ENCODE measurements around the gene NPEPPS.
"Not testable (repeated sequence)": the region's sequence is repeated elsewhere in the genome, so short reads cannot be mapped to it uniquely, and the experiment has no call there.

NPEPPS gene

GRCh38 chr17:47530557-47531232 lies at the start of gene NPEPPS:
Gene NPEPPS (plus strand): TSS chr17:47531108. CDS start chr17:47531301, 193 bp downstream.
- peak; percentile 88 for DNase-seq

DNA sequence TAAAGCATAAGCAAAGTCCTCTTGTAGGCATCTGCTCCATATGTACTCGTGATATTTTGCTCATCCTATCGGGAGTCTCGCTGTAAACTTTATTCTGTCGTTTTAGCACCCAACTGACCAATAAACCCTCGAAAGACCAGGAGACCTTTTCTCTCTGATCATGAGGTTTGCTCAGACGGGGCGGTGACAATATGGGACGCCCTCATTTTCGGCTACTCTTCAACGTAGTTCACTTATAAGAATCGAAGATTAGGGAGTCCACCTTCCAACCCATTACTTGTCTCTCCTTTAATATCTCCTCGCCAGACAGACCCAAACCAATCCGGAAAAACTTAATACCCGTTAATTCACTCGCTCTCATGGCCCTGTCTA lies 39.1 kb upstream of the NPEPPS start:
- DNase-seq, result peak; percentile 2

GRCh38 chr17:47499074-47499473 lies 31.8 kb upstream of the NPEPPS start:
- DNase-seq, result not testable (repeated sequence)

DNA sequence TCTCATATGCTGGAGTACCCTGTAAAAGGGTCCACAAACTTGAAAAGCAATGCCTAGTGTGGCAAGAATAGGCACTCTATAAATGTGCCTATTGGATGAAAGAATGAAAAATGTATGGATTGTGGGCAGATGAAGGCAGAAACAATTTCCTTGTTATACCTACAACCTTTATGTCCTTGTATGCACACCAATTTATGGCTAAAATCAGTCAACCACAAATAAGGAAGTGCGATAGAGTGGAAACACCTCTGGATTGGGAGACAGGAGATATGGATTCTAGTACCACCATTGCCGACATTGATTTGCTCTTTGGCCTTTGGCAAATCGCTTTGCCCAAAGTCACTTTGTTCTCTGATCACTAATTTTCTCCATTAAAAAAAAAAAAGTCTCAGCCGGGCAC lies 31.4 kb upstream of the NPEPPS start:
- not testable (repeated sequence) for DNase-seq

- not testable (repeated sequence) for DNase-seq
Observed at GRCh38 chr17:47500620-47501019, 30.3 kb upstream of the NPEPPS start.

DNA sequence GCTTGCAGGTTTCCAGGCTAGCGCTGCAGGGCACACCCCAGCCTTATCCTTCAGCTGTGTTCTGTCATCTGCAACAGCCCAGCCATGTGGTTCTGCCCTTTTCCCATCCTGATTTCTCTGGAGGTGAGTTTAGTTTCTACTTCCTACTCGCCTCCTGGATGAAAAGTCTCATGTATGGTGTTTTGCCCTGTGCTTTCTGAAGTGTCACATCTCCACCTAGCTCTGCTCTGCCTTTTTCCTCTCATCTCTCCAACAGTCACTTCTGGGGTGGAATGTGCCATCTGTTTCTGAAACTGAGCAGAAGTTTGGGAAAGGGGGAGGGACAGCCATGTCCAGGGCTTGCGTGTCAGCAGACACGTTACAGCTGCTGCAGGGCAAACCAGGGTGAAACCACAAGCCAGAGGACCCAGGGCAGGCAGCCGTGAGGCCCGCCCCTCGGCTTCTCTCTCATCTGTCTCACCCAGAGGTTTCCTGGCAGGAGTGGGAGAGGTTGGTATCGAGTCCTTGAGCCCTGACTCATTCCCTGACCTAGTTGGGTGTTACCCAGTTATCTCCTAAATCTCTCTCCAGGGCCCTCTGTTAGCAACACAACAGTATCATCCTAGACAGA lies 28.7 kb upstream of the NPEPPS start:
- DNase-seq, result not testable (repeated sequence)

DNA sequence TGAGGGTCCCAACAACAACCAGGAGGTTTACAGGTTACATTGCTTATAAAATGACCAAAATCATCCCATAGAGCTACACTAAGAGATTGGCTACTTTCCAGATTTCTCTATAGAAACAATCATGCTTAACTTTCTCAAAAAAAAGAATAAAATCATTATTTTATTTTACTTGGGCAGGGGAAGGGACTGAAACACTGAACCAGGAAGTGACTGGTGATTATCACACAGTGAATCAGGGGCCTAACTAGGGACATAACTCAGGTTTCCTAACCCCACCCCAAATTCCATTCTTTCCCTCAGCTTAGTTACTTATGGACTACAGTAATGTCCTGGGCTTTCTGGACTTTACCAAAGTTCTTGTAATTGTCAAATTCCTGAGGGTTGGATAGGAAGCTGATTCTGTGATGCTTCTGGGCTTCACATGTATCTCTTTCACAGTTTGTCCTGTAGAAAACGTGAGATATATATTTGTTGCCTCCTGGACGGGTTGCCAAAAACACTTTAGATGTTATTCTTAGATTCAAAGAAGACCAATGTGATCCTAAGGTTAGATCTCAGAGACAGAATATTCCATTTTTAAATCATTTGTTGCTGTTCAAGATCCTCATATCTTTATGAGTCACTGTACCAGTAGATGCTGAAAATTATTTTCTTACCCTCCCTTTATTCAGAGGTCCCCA lies 28.0 kb upstream of the NPEPPS start:
- not testable (repeated sequence) for DNase-seq

GRCh38 chr17:47511701-47512146 lies 19.2 kb upstream of the NPEPPS start:
- DNase-seq, result not testable (repeated sequence)

- not testable (repeated sequence) for DNase-seq
Observed at GRCh38 chr17:47513301-47513700, 17.6 kb upstream of the NPEPPS start.

DNA sequence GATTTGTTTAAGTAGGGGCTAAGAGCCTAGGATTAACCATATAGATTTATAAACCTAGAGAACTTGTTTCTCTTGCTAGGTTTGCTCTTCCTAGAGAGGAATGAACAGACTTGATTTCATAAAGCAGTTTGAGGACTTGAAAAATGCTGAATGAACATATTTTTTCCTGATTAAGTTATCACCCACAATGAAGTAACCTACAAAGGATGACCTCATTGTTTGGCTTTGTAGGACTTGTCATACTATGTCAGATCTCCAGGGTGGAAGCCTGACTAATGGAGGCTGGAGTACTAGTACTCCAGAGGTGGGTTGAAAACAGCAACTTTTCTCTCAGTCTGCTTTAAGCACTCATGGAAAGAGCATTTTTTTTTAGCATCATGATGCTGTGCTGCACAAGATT lies 12.0 kb upstream of the NPEPPS start:
- not testable (repeated sequence) for DNase-seq

DNA sequence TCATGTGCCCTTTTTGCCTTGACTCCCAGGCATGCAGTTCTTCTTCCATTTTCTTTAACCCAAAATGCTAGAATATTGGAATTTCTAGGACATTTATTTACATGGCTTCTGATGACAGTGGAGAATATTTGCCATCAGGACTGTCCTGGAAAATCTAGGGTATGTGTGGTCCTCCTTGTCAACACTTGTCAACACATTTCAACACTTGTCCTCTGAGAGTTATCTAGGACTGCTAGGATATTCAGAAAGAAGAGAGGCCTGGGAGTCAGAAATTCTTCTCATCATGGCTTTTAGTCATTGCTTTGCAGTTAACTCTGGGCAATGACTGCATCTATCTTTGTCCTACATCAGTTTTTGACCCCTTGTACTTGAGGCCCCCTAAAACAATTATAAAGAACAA lies 11.5 kb upstream of the NPEPPS start:
- not testable (repeated sequence) for DNase-seq

DNA sequence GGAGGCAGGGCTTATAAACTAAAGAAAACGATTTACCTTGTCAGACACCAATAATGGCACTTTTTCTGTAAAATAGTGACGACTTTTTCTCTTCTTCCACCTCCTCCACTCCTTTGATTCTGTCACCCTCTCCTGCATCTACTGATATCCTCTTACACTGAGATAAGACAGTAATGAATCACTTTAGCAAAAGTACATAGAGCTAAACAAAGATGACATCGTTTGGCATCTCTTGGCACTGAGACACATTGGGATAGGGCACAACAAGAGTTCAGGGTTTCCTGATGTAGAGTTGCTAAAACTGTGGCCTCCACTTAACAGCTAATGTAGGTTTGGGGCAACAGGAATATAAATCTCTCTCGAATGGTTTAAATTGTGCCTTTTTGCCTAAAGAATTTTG lies 10.6 kb upstream of the NPEPPS start:
- DNase-seq, result not testable (repeated sequence)

DNA sequence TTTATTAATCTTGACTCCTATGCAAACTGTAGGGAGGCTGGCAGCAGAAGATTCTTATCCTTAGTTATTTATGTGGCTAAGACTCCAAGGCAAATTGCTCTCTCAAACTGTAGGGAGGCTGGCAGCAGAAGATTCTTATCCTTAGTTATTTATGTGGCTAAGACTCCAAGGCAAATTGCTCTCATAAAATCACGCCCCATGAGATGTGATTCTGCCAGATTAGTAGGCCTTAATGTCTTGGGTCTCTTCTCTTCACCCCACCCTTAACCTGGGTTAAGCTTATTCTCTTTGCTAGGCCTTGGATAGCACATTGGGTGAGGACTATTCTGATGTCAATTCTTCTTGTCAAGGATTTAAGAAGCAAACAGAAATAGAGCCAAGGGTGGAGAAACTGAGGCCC lies 9.5 kb upstream of the NPEPPS start:
- DNase-seq, result not testable (repeated sequence)

GRCh38 chr17:47522341-47522740 lies 8.6 kb upstream of the NPEPPS start:
- not testable (repeated sequence) for DNase-seq

- peak; percentile 6 for DNase-seq
Observed at GRCh38 chr17:47531233-47531820, 419 bp downstream of the NPEPPS start.

GRCh38 chr17:47539085-47539484 lies 8.2 kb downstream of the NPEPPS start:
- DNase-seq, result not testable (repeated sequence)

- not testable (repeated sequence) for DNase-seq
Observed at GRCh38 chr17:47541676-47542075, 10.8 kb downstream of the NPEPPS start.

GRCh38 chr17:47544327-47544726 lies 13.4 kb downstream of the NPEPPS start:
- not testable (repeated sequence) for DNase-seq

DNA sequence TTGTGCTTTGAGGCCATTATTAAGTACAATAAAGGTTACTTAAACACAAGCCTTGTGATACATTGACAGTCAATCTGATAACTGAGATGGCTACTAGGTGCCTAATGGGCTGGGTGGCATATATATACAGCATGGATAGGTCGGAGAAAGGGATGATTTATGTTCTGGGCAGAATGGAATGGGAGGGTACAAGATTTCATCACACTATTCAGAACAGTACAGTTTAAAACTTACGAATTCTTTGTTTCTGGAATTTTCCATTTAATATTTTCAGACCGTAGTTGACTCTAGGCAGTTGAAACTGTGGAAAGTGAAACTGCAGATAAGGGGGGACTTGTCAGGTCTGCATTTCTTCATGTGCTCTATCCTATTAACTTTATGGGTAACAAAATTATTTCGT lies 23.8 kb downstream of the NPEPPS start:
- DNase-seq, result not testable (repeated sequence)

GRCh38 chr17:47556108-47556507 lies 25.2 kb downstream of the NPEPPS start:
- DNase-seq, result not testable (repeated sequence)

DNA sequence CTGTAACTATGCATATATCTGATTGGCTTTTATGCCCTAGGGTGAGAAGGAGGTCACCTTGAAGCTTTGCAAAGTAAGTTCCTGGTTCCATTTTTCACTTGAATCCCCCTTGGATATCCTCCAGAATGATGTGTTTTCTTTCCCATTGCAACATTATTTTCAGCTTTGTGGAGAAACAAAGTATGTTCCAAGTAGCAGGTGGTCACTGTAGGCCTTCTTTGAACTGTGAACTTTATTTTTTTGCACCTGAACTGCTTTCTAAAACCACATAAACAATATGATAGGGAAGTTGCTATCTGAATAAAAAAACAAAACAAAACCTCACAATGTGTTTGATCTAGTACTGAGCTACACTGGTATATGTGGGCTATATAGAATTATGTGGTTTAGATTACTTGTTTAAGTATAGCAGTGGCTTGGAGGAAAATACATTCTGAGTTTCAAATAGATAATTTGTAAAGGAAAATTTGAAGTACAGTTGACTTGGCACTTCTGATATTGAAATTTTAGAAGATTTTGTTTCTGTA lies 29.7 kb downstream of the NPEPPS start:
- not testable (repeated sequence) for DNase-seq

GRCh38 chr17:47561698-47562405 lies 30.9 kb downstream of the NPEPPS start:
- DNase-seq, result not testable (repeated sequence)

DNA sequence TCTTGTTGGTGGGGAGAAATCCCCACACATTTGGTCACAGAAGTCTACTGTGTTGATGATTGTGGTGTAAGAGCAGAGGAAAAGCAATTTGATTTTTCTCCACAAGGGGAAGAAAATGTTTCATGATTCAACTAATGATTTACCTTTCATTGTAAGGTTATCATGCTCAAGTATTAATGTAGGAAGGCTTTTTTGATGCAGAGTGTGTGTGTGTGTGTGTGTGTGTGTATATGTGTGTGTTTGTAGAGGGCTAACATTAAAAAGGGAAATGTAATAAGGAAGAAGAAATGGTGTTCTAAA lies 31.4 kb downstream of the NPEPPS start:
- DNase-seq, result not testable (repeated sequence)
